MM.1S (cell line): ENCODE data around the gene ANKLE2.

Experiments used
- EZH2 ChIP-seq: fragments of 300-600 bp; sonication (generic); optimal IDR thresholded peaks from 2 replicates; pipeline ENCODE3; 2017; ENCODE audit warnings: low read depth, mild to moderate bottlenecking, antibody characterized with exemption, low read length, mixed read lengths
- EZH2phosphoT487 ChIP-seq: fragments of 300-600 bp; sonication (generic); IDR thresholded peaks from 2 replicates; pipeline ENCODE4 v1.6.1; 2018; ENCODE audit warnings: antibody characterized with exemption, low read length
- TF ChIP-seq, protein P1 (sequence below): fragments of 300-600 bp; sonication (generic); IDR thresholded peaks from 2 replicates; pipeline ENCODE4 v1.5.1; 2016; ENCODE audit warnings: antibody characterized with exemption, low read length, mixed read lengths

DNA sequence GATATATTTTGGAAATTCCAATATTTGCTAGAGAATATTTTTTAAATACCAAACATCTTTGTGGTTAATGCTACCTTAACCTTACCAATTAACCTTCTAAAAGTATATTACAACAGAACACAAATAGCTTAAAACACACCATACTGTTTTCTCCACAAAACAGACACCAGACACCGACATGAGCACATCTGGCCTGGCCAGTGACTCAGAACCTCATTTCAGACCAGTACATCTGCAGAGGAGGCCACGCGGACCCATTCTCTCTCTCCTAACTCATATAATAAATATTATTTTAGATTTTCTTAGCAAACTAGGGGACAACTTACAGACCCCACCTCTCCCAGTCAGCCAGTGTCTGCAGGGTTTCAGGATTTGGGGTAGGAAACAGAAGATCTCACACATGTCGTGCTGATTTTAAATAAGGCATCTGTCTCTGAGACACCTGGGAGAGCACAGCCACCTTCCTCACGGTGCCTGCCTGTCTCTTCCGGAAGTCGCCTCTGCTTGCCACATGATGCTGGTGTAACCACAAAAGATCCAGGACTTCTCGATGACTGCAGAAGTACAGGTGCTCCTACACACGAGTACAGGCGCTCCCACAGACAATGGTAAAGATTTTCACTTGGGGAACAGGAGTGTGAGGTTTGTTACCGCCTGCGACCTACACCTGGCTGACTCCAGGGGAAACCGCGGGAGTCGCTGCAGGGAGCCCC is 9.7 kb upstream of the ANKLE2 start:
- TF ChIP-seq, protein P1, sequence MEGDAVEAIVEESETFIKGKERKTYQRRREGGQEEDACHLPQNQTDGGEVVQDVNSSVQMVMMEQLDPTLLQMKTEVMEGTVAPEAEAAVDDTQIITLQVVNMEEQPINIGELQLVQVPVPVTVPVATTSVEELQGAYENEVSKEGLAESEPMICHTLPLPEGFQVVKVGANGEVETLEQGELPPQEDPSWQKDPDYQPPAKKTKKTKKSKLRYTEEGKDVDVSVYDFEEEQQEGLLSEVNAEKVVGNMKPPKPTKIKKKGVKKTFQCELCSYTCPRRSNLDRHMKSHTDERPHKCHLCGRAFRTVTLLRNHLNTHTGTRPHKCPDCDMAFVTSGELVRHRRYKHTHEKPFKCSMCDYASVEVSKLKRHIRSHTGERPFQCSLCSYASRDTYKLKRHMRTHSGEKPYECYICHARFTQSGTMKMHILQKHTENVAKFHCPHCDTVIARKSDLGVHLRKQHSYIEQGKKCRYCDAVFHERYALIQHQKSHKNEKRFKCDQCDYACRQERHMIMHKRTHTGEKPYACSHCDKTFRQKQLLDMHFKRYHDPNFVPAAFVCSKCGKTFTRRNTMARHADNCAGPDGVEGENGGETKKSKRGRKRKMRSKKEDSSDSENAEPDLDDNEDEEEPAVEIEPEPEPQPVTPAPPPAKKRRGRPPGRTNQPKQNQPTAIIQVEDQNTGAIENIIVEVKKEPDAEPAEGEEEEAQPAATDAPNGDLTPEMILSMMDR: no peak
- TF ChIP-seq EZH2 (no peak), EZH2phosphoT487 (no peak)
